ENCODE results near the gene ALLC. TPM values are rescaled to one million over a fixed set of nuclear protein-coding genes. Genes with fewer than 3 reads are reported as not detected.

ALLC gene
- total and polyA plus RNA-seq, 2 donors (not counting 1 experiment from before 2014, with no cell fraction given): not detected

DNA sequence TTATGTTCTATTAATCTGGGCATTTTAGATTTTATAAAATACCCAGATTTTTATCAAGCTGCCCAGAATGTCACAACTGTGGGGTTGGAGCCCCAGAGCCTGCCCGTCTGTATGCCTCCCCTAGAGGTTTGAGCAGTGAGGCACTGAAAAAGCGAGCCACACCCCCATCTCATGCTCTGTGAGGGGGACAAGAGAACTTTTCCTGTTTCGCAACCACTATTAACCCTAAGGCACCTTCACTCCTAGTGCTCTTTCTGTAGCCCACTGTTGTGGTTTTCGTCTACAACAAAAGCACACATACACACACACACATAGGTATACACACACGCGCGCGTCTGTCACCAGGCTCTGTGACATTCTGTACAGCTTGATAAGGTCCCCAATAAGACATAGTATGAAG is 83.4 kb downstream of the ALLC start:
- no peak overlapping the region for H3K27ac ChIP-seq (ENCODE audit: insufficient read depth, low read length)
- H3K27me3 ChIP-seq (ENCODE audit: control insufficient read depth, insufficient read depth, low read length): no peaks in the 10 kb centered on the region
- H3K9ac ChIP-seq (ENCODE audit: insufficient read depth, low read length): no peak overlapping the region
- H4K20me1 ChIP-seq (ENCODE audit: control insufficient read depth, extremely low read depth, insufficient read depth, low read length): no peaks in the 10 kb centered on the region
- H2AFZ ChIP-seq (ENCODE audit: low read length): no peak overlapping the region
- no peak overlapping the region for H3K4me2 ChIP-seq (ENCODE audit: extremely low read depth, insufficient read depth, low read length)
- no peak for TF ChIP-seq EZH2 (IDR thresholded peaks at IDR 0.05; ENCODE audit: low read length, missing control alignments)
- TF ChIP-seq, protein P1, sequence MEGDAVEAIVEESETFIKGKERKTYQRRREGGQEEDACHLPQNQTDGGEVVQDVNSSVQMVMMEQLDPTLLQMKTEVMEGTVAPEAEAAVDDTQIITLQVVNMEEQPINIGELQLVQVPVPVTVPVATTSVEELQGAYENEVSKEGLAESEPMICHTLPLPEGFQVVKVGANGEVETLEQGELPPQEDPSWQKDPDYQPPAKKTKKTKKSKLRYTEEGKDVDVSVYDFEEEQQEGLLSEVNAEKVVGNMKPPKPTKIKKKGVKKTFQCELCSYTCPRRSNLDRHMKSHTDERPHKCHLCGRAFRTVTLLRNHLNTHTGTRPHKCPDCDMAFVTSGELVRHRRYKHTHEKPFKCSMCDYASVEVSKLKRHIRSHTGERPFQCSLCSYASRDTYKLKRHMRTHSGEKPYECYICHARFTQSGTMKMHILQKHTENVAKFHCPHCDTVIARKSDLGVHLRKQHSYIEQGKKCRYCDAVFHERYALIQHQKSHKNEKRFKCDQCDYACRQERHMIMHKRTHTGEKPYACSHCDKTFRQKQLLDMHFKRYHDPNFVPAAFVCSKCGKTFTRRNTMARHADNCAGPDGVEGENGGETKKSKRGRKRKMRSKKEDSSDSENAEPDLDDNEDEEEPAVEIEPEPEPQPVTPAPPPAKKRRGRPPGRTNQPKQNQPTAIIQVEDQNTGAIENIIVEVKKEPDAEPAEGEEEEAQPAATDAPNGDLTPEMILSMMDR (conservative IDR thresholded peaks at IDR 0.05 in 1 of 2, IDR thresholded peaks at IDR 0.05 in 1 of 2; ENCODE audit: low read depth in 1 of 2, low read length in 2 of 2): no peak
- H3K9me3 ChIP-seq (ENCODE audit: control insufficient read depth, insufficient read depth, low read depth, low read length): no peaks in the 10 kb centered on the region
- no peak for DNase-seq (ENCODE audit: low read depth in 2 of 2)
- no peaks in the 10 kb centered on the region for H3K36me3 ChIP-seq (ENCODE audit: control insufficient read depth, insufficient read depth, low read length)
- no peaks in the 10 kb centered on the region for H3K4me1 ChIP-seq (ENCODE audit: control insufficient read depth, extremely low read depth, insufficient read depth, low read length)
- no peak overlapping the region for H3K4me3 ChIP-seq (replicated peaks in 1 of 4; ENCODE audit: control extremely low read depth in 1 of 4, insufficient read depth in 1 of 4, low read depth in 3 of 4, low read length in 4 of 4)
- H3K79me2 ChIP-seq (ENCODE audit: control insufficient read depth, insufficient read depth, low read length): no peaks in the 10 kb centered on the region

DNA sequence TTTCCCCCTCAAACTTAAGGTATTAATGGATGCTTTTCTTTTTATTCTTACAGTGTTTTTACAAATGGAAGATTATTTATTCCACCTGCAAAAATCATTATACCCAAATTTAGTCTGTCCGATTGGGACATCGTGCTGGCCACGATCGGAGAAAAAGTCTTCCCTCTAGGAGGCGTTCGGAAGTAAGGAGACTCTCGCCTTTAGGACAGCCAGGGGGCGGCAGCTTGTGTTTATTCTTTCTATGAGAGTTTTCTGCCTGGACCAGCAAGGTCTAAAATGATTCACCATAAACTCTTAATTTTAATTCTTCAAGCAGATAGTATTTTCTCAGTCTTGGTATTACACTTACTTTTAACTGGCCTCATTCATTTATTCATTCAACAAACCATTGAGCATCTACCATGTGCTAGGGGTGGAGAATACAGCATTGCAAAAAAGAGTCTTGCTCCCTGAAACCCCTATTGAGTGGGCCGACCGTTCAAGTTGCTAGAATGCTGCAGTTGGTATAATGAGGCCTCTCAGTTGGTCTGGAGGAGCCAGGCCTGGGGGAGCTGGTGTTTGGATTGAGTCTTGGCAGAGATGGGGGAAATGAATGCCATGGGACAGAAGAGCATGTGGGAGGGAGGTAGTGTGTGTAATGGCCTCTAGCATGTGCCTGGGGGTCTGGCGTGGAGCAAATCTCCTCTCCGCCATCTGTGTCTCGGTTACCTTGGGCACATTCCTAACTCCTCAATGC is 84.0 kb downstream of the ALLC start:
- Histone ChIP-seq H3K9ac (ENCODE audit: insufficient read depth, low read length) (no peak overlapping the region), H2AFZ (ENCODE audit: low read length) (no peak overlapping the region), H3K4me1 (ENCODE audit: control insufficient read depth, extremely low read depth, insufficient read depth, low read length) (no peaks in the 10 kb centered on the region), H3K79me2 (ENCODE audit: control insufficient read depth, insufficient read depth, low read length) (no peaks in the 10 kb centered on the region), H3K4me2 (ENCODE audit: extremely low read depth, insufficient read depth, low read length) (no peak overlapping the region), H4K20me1 (ENCODE audit: control insufficient read depth, extremely low read depth, insufficient read depth, low read length) (no peaks in the 10 kb centered on the region), H3K9me3 (ENCODE audit: control insufficient read depth, insufficient read depth, low read depth, low read length) (no peaks in the 10 kb centered on the region), H3K4me3 (replicated peaks in 1 of 4; ENCODE audit: control extremely low read depth in 1 of 4, insufficient read depth in 1 of 4, low read depth in 3 of 4, low read length in 4 of 4) (no peak overlapping the region), H3K36me3 (ENCODE audit: control insufficient read depth, insufficient read depth, low read length) (no peaks in the 10 kb centered on the region), H3K27me3 (ENCODE audit: control insufficient read depth, insufficient read depth, low read length) (no peaks in the 10 kb centered on the region), H3K27ac (ENCODE audit: insufficient read depth, low read length) (no peak overlapping the region)
- TF ChIP-seq EZH2 (IDR thresholded peaks at IDR 0.05; ENCODE audit: low read length, missing control alignments): no peak
- TF ChIP-seq, protein P1 (conservative IDR thresholded peaks at IDR 0.05 in 1 of 2, IDR thresholded peaks at IDR 0.05 in 1 of 2; ENCODE audit: low read depth in 1 of 2, low read length in 2 of 2): no peak
- DNase-seq (ENCODE audit: low read depth in 2 of 2): no peak

DNA sequence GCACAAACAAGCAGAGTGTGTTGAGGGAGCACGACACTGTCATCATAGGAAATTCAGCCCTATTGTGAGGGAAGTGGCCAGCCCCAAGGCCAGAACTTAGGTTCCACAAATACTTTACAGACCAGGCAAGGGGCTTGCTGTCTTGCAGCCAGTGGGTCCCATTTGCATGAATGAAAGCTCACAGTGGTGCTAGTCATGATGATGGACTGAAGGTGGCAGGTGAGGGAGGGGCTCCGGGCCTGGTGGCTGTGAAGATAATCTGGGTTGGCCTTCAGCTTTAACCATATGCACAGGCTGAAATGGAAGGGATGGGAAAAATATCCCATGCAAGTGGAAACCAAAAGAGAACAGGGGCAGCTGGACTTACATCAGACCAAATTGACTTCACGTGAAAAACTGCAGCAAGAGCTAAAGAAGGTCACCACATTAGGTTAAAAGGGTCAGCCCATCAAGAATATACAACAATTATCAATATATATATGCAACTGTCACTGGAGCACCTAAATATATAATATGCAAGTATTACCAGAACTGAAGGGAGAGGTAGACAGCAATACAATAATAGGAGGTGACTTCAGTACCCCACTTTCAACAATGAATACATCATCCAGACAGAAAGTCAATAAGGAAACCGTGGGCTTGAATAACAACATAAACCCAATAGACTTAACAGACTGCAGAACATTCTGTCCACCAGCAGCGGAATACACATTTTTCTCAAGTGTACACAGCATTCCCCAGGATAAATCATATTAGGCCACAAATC is 84.9 kb downstream of the ALLC start:
- Histone ChIP-seq H3K9me3 (ENCODE audit: control insufficient read depth, insufficient read depth, low read depth, low read length) (no peaks in the 10 kb centered on the region), H3K27ac (ENCODE audit: insufficient read depth, low read length) (no peak overlapping the region), H3K27me3 (ENCODE audit: control insufficient read depth, insufficient read depth, low read length) (no peaks in the 10 kb centered on the region), H2AFZ (ENCODE audit: low read length) (no peak overlapping the region), H3K36me3 (ENCODE audit: control insufficient read depth, insufficient read depth, low read length) (no peaks in the 10 kb centered on the region), H4K20me1 (ENCODE audit: control insufficient read depth, extremely low read depth, insufficient read depth, low read length) (no peaks in the 10 kb centered on the region), H3K4me3 (replicated peaks in 1 of 4; ENCODE audit: control extremely low read depth in 1 of 4, insufficient read depth in 1 of 4, low read depth in 3 of 4, low read length in 4 of 4) (no peak overlapping the region), H3K79me2 (ENCODE audit: control insufficient read depth, insufficient read depth, low read length) (no peaks in the 10 kb centered on the region), H3K9ac (ENCODE audit: insufficient read depth, low read length) (no peak overlapping the region), H3K4me1 (ENCODE audit: control insufficient read depth, extremely low read depth, insufficient read depth, low read length) (no peaks in the 10 kb centered on the region), H3K4me2 (ENCODE audit: extremely low read depth, insufficient read depth, low read length) (no peak overlapping the region)
- no peak for DNase-seq (ENCODE audit: low read depth in 2 of 2)
- no peak for TF ChIP-seq EZH2 (IDR thresholded peaks at IDR 0.05; ENCODE audit: low read length, missing control alignments)
- TF ChIP-seq, protein P1 (conservative IDR thresholded peaks at IDR 0.05 in 1 of 2, IDR thresholded peaks at IDR 0.05 in 1 of 2; ENCODE audit: low read depth in 1 of 2, low read length in 2 of 2): no peak
